Upper lobe of right lung (tissue), 1 donor: ENCODE data around the gene SMAD7. TPM values are rescaled to one million over a fixed set of nuclear protein-coding genes. Genes with fewer than 3 reads are reported as not detected.

ENCODE experiments used
- ATAC-seq: fragments of 200-7000 bp; cut with Tn5 transposase; one replicate; pipeline ENCODE4 v1.9.1; 2020; ENCODE audit warnings: mild to moderate bottlenecking, moderate library complexity
- DNase-seq: peaks from one replicate; pipeline ENCODE4 v3.0.0-alpha.2; 2020
- H3K27ac ChIP-seq: fragments of 200-600 bp; one replicate; pipeline ENCODE4 v1.8.0; 2022
- H3K27me3 ChIP-seq: fragments of 200-600 bp; one replicate; pipeline ENCODE4 v1.8.0; 2022; ENCODE audit warnings: mild to moderate bottlenecking
- H3K36me3 ChIP-seq: fragments of 200-600 bp; one replicate; pipeline ENCODE4 v1.8.0; 2022
- H3K4me1 ChIP-seq: fragments of 200-600 bp; one replicate; pipeline ENCODE4 v1.8.0; 2022
- H3K4me3 ChIP-seq: fragments of 200-600 bp; one replicate; pipeline ENCODE4 v1.8.0; 2022; ENCODE audit warnings: mild to moderate bottlenecking
- H3K9me3 ChIP-seq: fragments of 200-600 bp; one replicate; pipeline ENCODE4 v1.8.0; 2022
- intact Hi-C: fragments of 100-400 bp; cut with DNase I; formaldehyde crosslinking; loops from one replicate; pipeline ENCODE4 v1.11.0; 2022
- total RNA-seq: library from RNA; stranded (reverse); fragmentation: NEBNext Ultra II Directional; extraction: Animal tissue kit (Norgen Biotek cat#: 25700); gene quantifications from one replicate; pipeline ENCODE4 v1.2.1, GENCODE V29; 2021
- TF ChIP-seq, protein P1 (sequence below): fragments of 200-600 bp; IDR thresholded peaks from one replicate; pipeline ENCODE4 v1.8.0; 2022; ENCODE audit warnings: antibody characterized with exemption
- donor health status: DM: no; HTN: yes; CAD: no; lungs with severe emphysema.

The SMAD7 gene
- total RNA-seq, 1 donor from 2014 or later, result 68.9 TPM

DNA sequence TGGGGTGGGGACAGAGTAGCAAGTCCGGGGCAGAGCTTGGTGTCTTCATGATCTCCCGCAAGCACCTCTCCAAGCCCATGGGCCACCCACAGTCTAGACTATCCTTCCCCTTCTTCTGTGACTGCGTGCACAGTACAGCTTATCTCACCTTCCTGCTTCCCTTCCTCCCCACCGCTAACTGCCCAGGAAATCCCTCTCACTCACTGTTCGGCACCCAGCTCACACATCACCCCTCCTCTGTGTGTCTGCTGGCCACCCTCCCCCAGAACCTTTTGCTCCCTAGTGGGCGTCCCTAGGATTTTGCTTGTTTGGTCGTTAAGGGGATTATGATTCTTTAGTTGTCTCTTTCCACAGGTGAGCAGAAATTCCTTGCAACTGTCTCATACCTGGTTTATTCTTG, 31.5 kb upstream of the SMAD7 start:
- no peaks in the 10 kb centered on the region for H3K27me3 ChIP-seq
- no peaks in the 10 kb centered on the region for H3K9me3 ChIP-seq
- no peak for DNase-seq
- no peak for ATAC-seq
- H3K27ac ChIP-seq, result no peak overlapping the region
- peaks cover 7% of the 10 kb centered on the region for H3K4me1 ChIP-seq
- H3K4me3 ChIP-seq, result no peak overlapping the region
- intact Hi-C loops, result no loop called here
- TF ChIP-seq, protein P1, sequence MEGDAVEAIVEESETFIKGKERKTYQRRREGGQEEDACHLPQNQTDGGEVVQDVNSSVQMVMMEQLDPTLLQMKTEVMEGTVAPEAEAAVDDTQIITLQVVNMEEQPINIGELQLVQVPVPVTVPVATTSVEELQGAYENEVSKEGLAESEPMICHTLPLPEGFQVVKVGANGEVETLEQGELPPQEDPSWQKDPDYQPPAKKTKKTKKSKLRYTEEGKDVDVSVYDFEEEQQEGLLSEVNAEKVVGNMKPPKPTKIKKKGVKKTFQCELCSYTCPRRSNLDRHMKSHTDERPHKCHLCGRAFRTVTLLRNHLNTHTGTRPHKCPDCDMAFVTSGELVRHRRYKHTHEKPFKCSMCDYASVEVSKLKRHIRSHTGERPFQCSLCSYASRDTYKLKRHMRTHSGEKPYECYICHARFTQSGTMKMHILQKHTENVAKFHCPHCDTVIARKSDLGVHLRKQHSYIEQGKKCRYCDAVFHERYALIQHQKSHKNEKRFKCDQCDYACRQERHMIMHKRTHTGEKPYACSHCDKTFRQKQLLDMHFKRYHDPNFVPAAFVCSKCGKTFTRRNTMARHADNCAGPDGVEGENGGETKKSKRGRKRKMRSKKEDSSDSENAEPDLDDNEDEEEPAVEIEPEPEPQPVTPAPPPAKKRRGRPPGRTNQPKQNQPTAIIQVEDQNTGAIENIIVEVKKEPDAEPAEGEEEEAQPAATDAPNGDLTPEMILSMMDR, result no peak
- no peaks in the 10 kb centered on the region for H3K36me3 ChIP-seq

DNA sequence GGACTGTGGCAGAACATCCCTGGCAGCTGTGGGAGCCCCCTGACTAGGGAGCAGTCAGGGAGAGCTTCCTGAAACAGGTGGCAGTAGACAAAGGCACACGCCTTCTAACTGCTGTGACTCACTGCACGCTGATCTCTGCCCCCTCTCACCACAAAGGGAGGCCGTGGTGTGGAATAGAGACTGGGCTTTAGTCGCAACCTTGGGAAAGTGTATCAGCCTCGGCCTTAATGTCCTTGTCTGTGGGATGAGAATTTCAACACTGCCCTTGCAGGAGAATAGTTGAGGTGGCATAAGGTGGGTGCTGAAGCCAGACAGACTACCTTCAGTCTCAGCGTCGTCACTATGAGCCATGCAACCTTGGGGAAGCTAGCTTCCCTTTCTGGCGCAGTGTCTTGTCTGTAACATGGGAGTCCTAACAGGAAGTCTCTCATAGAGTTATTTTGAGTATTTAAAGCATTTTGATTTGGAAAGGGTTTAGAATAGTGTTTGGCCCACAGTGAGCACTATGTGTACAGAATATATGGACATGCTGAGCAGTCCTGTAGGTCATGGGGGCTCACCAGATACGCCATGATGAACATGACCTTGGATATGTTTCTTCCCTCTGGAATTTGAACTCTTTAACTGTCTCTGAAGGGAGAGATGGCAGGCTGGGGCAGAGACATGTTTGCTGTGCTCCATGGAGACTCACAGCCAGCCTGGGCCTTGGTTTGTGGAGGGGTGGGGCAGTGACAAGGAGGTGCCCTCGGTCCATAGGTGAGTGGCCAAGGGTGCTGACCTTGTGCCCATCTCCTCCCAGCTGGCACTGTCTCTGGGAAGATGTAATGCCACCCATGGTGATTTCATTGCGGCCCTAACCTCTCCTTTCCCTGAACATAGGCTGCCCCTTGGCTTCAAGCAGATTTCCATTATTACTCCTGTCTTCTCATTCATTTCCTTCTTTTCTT, 29.5 kb upstream of the SMAD7 start:
- no peaks in the 10 kb centered on the region for H3K9me3 ChIP-seq
- no peak for DNase-seq
- peak; percentile 8 for ATAC-seq
- intact Hi-C loops, result no loop called here
- no peak overlapping the region for H3K4me3 ChIP-seq
- H3K36me3 ChIP-seq, result no peaks in the 10 kb centered on the region
- TF ChIP-seq, protein P1, result no peak
- no peaks in the 10 kb centered on the region for H3K27me3 ChIP-seq
- no peak overlapping the region for H3K27ac ChIP-seq
- H3K4me1 ChIP-seq, result peaks cover 7% of the 10 kb centered on the region

DNA sequence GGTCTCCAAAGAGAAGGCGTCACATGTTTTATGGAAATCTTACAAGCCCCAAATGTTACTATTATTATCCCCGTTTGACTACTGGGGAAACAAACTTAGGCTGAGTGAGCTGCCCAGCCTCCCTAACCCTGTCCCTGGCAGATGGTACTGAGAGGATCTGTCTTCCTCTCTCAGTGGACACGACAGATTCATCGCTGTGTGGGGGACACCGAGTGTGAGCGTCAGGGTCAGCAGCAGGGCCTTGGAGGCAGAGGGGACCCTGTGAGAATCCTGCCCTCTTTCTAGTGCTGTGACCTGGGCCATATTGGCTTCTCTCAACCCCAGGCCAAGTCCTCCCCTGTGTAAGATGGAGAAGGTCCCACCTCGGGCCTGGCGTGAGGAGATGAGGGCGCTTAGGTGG, 27.1 kb upstream of the SMAD7 start:
- intact Hi-C loops, result no loop called here
- no peak overlapping the region for H3K27ac ChIP-seq

DNA sequence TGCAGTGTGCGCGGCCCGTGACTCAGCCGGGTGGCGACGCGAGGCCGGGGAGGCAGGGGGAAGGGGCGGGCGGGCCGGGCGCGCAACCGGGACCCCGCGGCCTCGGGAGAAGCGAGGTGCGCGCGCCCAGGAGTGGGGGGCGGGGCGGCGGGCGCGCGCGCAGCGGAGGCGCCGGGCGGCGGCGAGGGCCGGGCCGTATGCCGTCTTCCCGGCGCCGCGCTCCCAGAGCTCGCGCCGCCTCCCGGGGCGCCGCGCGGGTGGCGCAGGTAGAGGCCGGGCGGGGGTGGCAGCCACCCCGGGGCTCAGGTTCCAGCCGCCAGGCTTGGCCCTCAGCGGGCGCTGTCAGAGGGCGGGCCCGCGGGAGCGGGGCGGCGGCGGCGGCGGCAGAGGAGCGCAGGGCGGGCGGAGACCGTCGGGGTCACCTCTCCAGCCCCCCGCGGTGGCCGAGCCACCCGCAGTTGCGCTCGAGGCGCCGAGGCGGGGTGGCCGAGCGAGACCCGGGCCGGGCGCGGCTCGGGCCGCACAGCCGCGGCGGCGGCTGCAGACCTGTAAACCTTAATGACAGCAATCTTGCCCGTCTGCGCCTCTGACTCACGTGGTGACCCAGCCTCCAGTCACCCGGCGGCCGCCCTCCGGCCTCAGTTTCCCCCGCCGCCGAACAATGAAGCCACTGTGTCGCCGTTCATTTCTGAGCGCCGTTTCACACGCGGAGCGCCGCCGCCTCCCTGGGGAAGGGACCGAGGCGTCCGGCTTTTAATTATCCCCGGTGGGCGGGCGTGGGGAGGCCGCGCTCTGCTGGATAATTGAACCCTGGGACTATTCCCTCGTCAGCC, 25.3 kb upstream of the SMAD7 start:
- H3K4me3 ChIP-seq, result peak overlapping the region; percentile 64
- H3K4me1 ChIP-seq, result peaks cover 7% of the 10 kb centered on the region
- DNase-seq (peak; percentile 89), ATAC-seq (peak; percentile 88)
- H3K36me3 ChIP-seq, result no peaks in the 10 kb centered on the region
- intact Hi-C loops, result no loop called here
- H3K27me3 ChIP-seq, result no peaks in the 10 kb centered on the region
- H3K27ac ChIP-seq, result peak overlapping the region; percentile 85
- TF ChIP-seq, protein P1, result no peak
- no peaks in the 10 kb centered on the region for H3K9me3 ChIP-seq

More for the DNA sequence above, 27.1 kb upstream of the SMAD7 start:
- no peaks in the 10 kb centered on the region for H3K27me3 ChIP-seq
- H3K9me3 ChIP-seq, result no peaks in the 10 kb centered on the region
- ATAC-seq (no peak), DNase-seq (no peak)
- no peak overlapping the region for H3K4me3 ChIP-seq
- TF ChIP-seq, protein P1, result no peak
- no peaks in the 10 kb centered on the region for H3K36me3 ChIP-seq
- peaks cover 7% of the 10 kb centered on the region for H3K4me1 ChIP-seq

DNA sequence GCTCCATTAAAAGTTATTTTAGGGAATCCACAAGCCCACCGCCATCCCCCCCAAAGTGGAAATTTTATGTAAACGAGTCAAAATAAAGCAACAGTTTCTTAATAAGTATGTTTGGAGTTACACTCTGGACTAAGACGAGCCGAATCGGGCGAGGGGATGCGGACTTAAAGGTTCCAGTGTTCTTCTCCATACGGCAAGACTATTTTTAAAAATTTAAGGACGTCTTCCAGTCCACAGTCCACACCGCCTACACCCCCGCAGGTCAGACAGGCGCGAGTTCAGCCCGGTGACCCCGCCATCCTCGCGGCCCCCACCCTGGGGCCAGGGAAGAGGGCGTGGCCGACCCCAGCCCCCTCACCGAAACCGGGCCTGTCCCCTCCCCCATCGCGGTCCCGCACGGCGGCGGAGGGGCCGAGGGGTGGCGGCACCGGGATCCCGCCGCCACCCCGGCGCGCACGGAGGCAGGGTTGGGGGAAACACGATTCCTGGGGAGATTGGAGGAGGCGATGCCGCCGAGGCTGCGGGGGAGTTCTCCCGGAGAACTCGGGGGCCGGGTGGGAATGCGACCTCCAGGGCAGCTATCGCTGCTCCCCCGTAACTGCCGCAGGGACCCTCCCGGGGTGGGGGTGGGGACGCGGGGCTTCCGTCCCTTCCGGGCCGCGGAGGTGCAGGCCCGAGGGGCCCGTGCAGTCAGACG, 24.5 kb upstream of the SMAD7 start:
- DNase-seq (peak; percentile 71), ATAC-seq (peak; percentile 3)
- Histone ChIP-seq H3K27ac (peak overlapping the region; percentile 85), H3K4me1 (peaks cover 3% of the 10 kb centered on the region), H3K4me3 (peak overlapping the region; percentile 64), H3K36me3 (no peaks in the 10 kb centered on the region), H3K27me3 (no peaks in the 10 kb centered on the region), H3K9me3 (no peaks in the 10 kb centered on the region)
- intact Hi-C loops, result no loop called here
- TF ChIP-seq, protein P1, result no peak
